Stomach smooth muscle (tissue), 2 donors: ENCODE measurements around the gene DIDO1.

Experiments used
- H3K27ac ChIP-seq: one replicate; pipeline ENCODE4 v1.7.0; 2013; ENCODE audit warnings: mild to moderate bottlenecking, low read length, inconsistent platforms
- H3K27me3 ChIP-seq, 2 donors: one replicate each; pipeline ENCODE4 v1.7.0; 2013; ENCODE audit warnings: low read length in 2 of 2; ENCODE audit not compliant: insufficient read depth in 2 of 2, control insufficient read depth in 1 of 2
- H3K36me3 ChIP-seq, 2 donors: one replicate each; pipeline ENCODE4 v1.7.0; 2013; ENCODE audit warnings: low read length in 2 of 2; ENCODE audit not compliant: control insufficient read depth in 2 of 2, insufficient read depth in 2 of 2
- H3K4me1 ChIP-seq: one replicate; pipeline ENCODE4 v1.7.0; 2013; ENCODE audit warnings: low read length; ENCODE audit not compliant: control insufficient read depth, insufficient read depth
- H3K4me3 ChIP-seq, 2 donors: one replicate each; pipeline ENCODE4 v1.7.0; 2013; ENCODE audit warnings: low read length in 2 of 2
- H3K9ac ChIP-seq, 2 donors: one replicate each; pipeline ENCODE4 v1.7.0; 2013; ENCODE audit warnings: low read length in 2 of 2, mild to moderate bottlenecking in 1 of 2
- H3K9me3 ChIP-seq, 2 donors: one replicate each; pipeline ENCODE4 v1.7.0; 2013; ENCODE audit warnings: low read length in 2 of 2; ENCODE audit not compliant: control insufficient read depth in 2 of 2
- donor health status: healthy.
- donor health status: Pancreatic carcinoma.

DIDO1 gene

DNA sequence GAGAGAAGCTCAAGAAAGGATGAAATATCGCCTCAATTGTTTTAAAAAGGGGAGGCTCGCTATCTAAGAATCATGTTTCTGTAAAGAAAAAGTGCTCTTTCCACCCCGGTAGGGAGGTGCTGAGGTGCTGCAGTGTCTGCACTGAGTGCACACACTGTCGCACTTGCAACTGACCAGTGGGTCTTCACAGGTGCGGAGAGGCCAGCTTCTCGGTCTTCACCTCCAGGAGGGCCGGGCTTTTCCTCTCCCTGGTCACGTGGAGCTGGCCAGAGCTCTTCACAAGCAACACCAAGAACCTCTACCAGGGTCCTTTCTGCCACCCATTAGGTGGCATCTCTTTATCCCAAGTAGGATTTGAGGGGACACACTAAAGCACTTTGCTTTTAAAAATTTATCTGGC lies 36.9 kb downstream of the DIDO1 start:
- Histone ChIP-seq H3K27me3 (no peaks in the 10 kb centered on the region), H3K4me1 (peaks cover 12% of the 10 kb centered on the region), H3K9me3 (no peaks in the 10 kb centered on the region), H3K36me3 (peaks cover 66 to 67% of the 10 kb centered on the region in 2 donors), H3K27ac (no peak overlapping the region), H3K4me3 (no peak overlapping the region), H3K9ac (no peak overlapping the region)

DNA sequence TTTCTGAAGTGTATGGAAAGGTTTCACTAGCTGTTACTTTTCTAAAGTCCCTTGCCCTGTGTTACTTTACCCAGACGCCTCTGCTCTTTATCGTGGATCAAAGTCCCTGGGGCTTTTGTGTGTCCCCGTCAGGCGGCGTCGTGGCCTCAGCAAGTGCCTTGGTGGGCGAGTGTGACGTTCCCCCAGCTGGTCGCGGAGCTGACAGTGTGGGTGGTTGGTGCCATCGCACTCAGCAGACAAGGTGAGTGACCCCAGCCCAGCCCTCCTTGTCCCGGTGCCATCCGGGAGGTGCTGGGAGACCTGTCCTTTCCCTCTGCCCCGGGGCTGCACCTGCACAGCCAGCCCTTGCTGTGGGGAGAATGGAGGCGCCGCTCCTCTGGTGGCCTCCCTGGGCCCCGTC lies 37.4 kb downstream of the DIDO1 start:
- no peaks in the 10 kb centered on the region for H3K9me3 ChIP-seq
- no peak overlapping the region for H3K9ac ChIP-seq
- H3K4me3 ChIP-seq = no peak overlapping the region
- H3K27me3 ChIP-seq = no peaks in the 10 kb centered on the region
- H3K4me1 ChIP-seq = peaks cover 12% of the 10 kb centered on the region
- peaks cover 61 to 62% of the 10 kb centered on the region in 2 donors for H3K36me3 ChIP-seq
- no peak overlapping the region for H3K27ac ChIP-seq

DNA sequence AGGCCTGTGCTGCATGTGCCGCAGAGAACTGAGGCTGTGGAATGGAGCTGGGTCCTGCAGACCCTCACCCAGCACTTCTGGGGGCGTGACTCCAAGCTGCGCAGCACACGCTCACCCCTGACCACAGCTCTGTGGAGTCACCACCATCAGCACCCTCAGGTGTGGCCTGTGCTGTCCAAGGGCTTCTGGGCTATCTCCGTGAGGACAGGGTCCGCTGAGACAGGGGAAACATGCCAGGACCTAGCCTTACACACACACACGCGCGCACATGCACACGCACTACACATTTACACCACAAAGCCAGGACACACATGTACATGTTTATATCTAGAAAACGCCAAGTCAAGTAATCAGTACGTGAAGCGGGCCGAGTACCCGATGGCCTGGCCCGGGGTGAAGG lies 37.9 kb downstream of the DIDO1 start:
- no peak overlapping the region for H3K9ac ChIP-seq
- no peaks in the 10 kb centered on the region for H3K9me3 ChIP-seq
- H3K36me3 ChIP-seq = peaks cover 56 to 57% of the 10 kb centered on the region in 2 donors
- H3K4me3 ChIP-seq = no peak overlapping the region
- H3K27me3 ChIP-seq = no peaks in the 10 kb centered on the region
- H3K27ac ChIP-seq = peak overlapping the region; percentile 46
- H3K4me1 ChIP-seq = peaks cover 12% of the 10 kb centered on the region

DNA sequence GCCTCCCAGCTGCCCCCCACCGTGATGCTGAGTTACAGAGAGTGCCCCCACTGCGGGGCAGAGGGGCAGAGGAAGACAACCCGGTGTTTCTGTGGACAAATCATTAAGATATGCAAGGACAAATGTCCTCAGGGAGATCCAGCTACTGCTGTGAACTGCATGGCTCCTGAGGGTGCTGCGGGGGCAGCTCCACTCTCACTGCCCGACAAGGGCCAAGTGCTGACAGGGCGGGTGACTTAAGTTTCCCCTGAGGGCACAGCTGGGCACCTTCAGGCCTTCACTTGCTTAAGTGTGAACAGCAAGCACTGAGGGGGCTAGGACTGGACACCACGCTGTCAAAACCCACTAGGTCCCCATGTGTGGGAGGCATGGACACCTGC lies 38.5 kb downstream of the DIDO1 start:
- peak overlapping the region; percentile 46 for H3K27ac ChIP-seq
- peaks cover 50 to 53% of the 10 kb centered on the region in 2 donors for H3K36me3 ChIP-seq
- peaks cover 12% of the 10 kb centered on the region for H3K4me1 ChIP-seq
- H3K4me3 ChIP-seq = no peak overlapping the region
- H3K9me3 ChIP-seq = no peaks in the 10 kb centered on the region
- H3K9ac ChIP-seq = peak overlapping the region; percentile 21 to 47
- H3K27me3 ChIP-seq = no peaks in the 10 kb centered on the region

DNA sequence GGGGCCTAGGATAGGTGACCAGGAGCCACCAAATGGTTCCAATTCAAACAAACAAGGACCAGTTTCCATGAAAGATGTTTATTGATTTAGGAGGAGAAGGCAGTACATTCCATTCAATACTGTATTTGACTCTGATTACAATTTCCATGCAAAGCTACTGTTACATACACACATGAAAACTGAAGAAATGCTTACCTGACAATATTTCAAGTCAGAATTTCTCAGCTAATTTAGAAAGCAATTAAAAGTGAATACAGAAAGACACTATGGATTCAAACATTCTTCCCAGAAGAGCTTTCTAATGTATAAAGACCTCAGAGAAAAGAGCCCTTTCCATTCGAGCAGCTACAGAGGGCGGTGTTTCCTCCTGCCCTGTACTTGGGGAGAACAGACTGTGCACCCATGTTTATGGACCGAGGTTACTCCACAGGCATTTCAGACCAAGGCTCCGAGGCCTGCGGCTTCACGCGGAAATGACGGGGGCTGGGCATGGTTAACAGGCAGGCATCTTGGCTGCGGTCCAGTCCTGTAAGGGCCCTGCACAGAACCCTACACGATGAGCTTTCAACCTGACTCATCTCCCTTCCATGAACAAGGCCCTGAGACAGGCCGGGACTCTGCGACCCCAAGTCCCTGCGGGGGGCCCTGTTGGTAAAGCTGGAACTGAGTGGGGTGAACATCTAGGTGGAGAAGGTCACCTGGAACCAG lies 39.0 kb downstream of the DIDO1 start:
- Histone ChIP-seq H3K27ac (peak overlapping the region; percentile 46), H3K4me3 (no peak overlapping the region)

DNA sequence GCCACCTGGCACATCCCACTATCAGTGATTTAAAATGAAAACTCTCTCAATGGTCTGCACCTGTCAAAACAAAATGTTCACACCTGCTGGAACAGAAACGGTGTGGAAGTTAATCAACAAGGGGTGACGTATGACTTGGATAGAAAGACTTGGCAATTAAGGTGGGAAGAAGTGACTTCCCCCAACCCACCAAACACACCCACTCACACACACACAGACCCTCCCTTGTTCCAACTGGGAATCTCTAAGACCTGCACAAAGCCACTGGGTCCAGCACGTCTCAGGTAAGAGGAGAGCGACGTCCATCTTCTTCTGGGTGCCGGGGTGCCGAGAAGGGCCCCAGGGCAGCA lies 39.6 kb downstream of the DIDO1 start:
- H3K4me3 ChIP-seq = no peak overlapping the region
- H3K9me3 ChIP-seq = no peaks in the 10 kb centered on the region
- H3K27me3 ChIP-seq = no peaks in the 10 kb centered on the region
- H3K36me3 ChIP-seq = peaks cover 39 to 43% of the 10 kb centered on the region in 2 donors
- peaks cover 12% of the 10 kb centered on the region for H3K4me1 ChIP-seq
- peak overlapping the region; percentile 46 for H3K27ac ChIP-seq
- peak overlapping the region in 1 of 2 donors; percentile 8 for H3K9ac ChIP-seq

More for the DNA sequence above, 39.0 kb downstream of the DIDO1 start:
- Histone ChIP-seq H3K36me3 (peaks cover 45 to 48% of the 10 kb centered on the region in 2 donors), H3K4me1 (peaks cover 12% of the 10 kb centered on the region), H3K9ac (peak overlapping the region; percentile 21 to 47), H3K9me3 (no peaks in the 10 kb centered on the region), H3K27me3 (no peaks in the 10 kb centered on the region)

DNA sequence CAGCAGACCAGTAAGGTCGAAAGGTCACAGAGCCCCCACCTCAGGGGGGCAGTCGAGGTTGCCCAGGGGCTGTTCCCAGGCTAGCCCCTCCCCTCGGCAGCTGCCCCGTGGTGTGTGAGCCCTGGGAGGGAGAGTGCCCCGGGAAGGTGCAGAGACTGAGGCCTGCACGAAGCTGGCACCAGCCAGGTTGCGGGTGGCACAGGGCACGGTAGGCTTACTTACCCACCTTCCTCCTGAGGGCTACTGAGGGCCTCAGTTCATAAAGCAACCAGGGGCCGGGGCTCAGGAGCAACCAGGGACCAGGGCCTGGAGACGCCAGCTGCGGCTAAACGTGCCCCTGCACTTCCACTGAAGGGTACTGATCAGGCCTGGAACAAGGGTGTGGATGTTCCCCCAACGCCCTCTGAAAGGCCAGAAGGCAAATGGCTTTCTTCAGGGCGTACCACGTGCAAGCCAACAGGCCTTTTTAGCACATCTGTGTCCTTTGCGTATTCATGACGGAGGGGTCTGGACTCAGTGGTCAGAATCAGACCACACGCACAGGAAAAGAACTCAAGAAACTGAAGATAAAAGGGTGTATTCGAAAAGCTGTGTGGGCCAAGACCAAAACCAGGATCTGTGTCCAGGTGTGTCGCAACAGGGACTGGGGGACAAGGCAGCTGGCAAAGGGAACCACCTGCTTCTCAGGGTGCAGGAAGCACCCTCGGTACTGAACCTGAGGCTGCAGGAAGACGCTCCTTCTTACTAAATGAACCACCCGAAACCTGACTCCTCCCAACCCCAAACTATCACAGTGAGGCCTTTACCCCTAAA lies 40.2 kb downstream of the DIDO1 start:
- H3K27me3 ChIP-seq = no peaks in the 10 kb centered on the region
- no peaks in the 10 kb centered on the region for H3K9me3 ChIP-seq
- no peak overlapping the region for H3K9ac ChIP-seq
- peak overlapping the region; percentile 46 for H3K27ac ChIP-seq
- no peak overlapping the region for H3K4me3 ChIP-seq
- H3K4me1 ChIP-seq = peaks cover 12% of the 10 kb centered on the region
- H3K36me3 ChIP-seq = peaks cover 33 to 44% of the 10 kb centered on the region in 2 donors

DNA sequence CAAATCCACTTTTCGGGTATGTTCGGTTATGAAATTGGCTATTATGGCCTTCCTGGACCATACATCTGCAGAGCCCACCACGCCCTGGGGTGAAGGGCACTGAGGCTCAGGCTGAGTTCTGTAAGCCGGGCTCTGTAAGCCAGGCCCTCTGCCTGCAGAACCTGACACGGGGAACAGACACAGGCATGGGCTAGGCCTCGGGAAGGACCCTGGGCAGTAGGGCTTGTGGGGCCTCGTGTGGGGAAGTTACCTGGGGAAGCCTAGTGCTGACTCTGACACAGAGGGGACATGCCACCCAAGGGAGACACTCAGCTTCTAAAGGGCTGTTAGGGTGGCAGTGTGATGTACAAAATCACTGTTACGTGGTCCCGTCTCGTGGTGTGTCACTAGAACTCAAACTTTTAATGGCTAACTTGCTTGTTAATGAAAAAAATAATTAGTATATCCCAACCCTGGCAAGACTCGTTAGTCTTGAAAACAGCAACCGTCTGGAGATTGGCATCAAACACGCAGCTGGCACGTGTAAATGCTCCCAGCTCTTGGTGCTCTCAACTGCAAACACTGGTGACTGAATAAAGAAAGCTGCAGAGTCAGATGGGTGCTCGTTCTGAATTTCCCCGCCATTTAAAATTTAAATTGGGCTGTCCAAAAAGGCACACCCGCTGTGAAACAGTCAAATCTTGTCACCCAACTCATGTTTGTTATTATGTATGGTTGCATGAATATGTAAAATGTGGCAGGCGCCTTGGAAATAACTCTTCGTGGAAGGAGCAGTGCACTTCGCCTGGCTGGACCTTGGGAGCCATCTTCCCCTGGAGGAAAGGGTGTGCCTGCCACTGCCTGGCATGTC lies 41.0 kb downstream of the DIDO1 start:
- Histone ChIP-seq H3K36me3 (peaks cover 25 to 36% of the 10 kb centered on the region in 2 donors), H3K27me3 (no peaks in the 10 kb centered on the region), H3K9ac (no peak overlapping the region), H3K4me3 (no peak overlapping the region), H3K27ac (no peak overlapping the region), H3K9me3 (no peaks in the 10 kb centered on the region), H3K4me1 (peaks cover 12% of the 10 kb centered on the region)

DNA sequence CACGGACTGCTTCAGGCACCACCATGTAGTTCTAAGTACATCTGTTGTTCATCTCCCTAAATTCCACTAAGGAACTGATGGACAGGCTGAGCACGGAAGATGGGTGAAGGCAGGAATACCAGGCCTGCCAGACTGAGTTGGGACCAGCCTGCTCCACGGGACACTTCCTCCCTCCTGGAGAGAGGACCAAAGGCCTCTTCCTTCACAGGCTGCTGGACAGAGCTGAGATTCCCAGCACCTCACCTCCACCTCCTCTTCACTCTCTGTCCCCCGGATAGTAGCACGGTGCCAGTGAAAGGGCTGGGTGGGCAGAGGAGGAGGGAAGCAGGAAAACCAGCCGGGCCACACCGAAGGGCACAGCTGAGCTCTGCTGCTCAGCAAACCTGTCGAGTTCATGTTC lies 41.7 kb downstream of the DIDO1 start:
- Histone ChIP-seq H3K27ac (no peak overlapping the region), H3K4me1 (peaks cover 12% of the 10 kb centered on the region), H3K36me3 (peaks cover 19 to 29% of the 10 kb centered on the region in 2 donors), H3K4me3 (no peak overlapping the region), H3K9me3 (no peaks in the 10 kb centered on the region), H3K9ac (no peak overlapping the region), H3K27me3 (no peaks in the 10 kb centered on the region)

DNA sequence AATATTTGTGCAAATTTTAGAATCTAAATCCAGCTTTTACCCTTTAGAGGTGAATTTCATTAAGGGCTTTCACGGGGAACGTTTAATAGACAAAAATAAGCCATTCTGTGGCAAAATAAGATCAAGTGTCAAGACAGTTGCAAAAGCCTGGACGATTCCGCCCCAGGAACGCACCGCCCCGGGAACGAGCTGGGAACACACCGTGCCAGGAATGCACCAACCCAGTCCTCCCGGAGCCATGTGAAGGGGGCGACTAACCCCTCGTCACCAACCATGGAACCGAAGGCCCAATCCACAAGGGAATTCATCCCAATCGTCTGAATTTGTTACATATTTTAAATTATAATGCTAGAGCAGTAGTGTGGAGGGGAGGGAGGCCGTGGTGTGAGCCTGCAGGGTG lies 43.9 kb downstream of the DIDO1 start:
- H3K9ac ChIP-seq = no peak overlapping the region
- no peaks in the 10 kb centered on the region for H3K27me3 ChIP-seq
- no peaks in the 10 kb centered on the region for H3K9me3 ChIP-seq
- H3K36me3 ChIP-seq = peaks cover 5 to 11% of the 10 kb centered on the region in 2 donors
- no peak overlapping the region for H3K27ac ChIP-seq
- peaks cover 9% of the 10 kb centered on the region for H3K4me1 ChIP-seq
- H3K4me3 ChIP-seq = no peak overlapping the region
